AG08395 (cell line): ENCODE results near the gene IGFBP3.

Experiments used
- DNase-seq: peaks from one replicate; pipeline ENCODE4 v3.0.0; 2012; ENCODE audit warnings: mixed read lengths, low spot score

The IGFBP3 gene

GRCh38 chr7:45891462-45892402 is 29.3 kb downstream of the IGFBP3 start:
- no peak for DNase-seq

GRCh38 chr7:45890902-45891461 is 30.1 kb downstream of the IGFBP3 start:
- peak; percentile 58 for DNase-seq

GRCh38 chr7:45890125-45890901 is 30.8 kb downstream of the IGFBP3 start:
- DNase-seq: no peak

GRCh38 chr7:45889367-45890067 is 31.6 kb downstream of the IGFBP3 start:
- DNase-seq: no peak

GRCh38 chr7:45888993-45889366 is 32.1 kb downstream of the IGFBP3 start:
- DNase-seq: no peak

GRCh38 chr7:45888185-45888992 is 32.7 kb downstream of the IGFBP3 start, which contains the start of gene IGFBP1:
TSS of gene IGFBP1 (plus strand) at chr7:45888488. CDS start at chr7:45888653, 165 bp downstream.
- DNase-seq: peak; percentile 57

GRCh38 chr7:45886931-45887667 is 34.0 kb downstream of the IGFBP3 start:
- no peak for DNase-seq

- no peak for DNase-seq
Observed at GRCh38 chr7:45885264-45885882, 35.7 kb downstream of the IGFBP3 start.

- no peak for DNase-seq
Observed at GRCh38 chr7:45884136-45884535, 36.9 kb downstream of the IGFBP3 start.

GRCh38 chr7:45882465-45882810 is 38.6 kb downstream of the IGFBP3 start:
- no peak for DNase-seq

GRCh38 chr7:45881759-45882464 is 39.2 kb downstream of the IGFBP3 start:
- peak; percentile 89 for DNase-seq

GRCh38 chr7:45881280-45881758 is 39.8 kb downstream of the IGFBP3 start:
- DNase-seq: no peak

GRCh38 chr7:45880433-45880860 is 40.6 kb downstream of the IGFBP3 start:
- DNase-seq: no peak

GRCh38 chr7:45878457-45879144 is 42.5 kb downstream of the IGFBP3 start:
- no peak for DNase-seq

GRCh38 chr7:45876519-45876918 is 44.6 kb downstream of the IGFBP3 start:
- DNase-seq: no peak

- peak; percentile 76 for DNase-seq
Observed at GRCh38 chr7:45874408-45875131, 46.5 kb downstream of the IGFBP3 start.

- DNase-seq: no peak
Observed at GRCh38 chr7:45873355-45873754, 47.7 kb downstream of the IGFBP3 start.

- DNase-seq: no peak
Observed at GRCh38 chr7:45873035-45873354, 48.1 kb downstream of the IGFBP3 start, which contains the start of gene CCDC201. TSS of gene CCDC201 (minus strand) at chr7:45873082. CDS start at chr7:45873007, 75 bp downstream.
